GM19099 (cell line): Measurements from ENCODE around the gene PAFAH2.

Source experiments
- POLR2A ChIP-seq: IDR thresholded peaks from 3 replicates; pipeline ENCODE4 v1.6.1; 2011; ENCODE audit warnings: low read depth; ENCODE audit not compliant: insufficient read length; ENCODE audit errors: extremely low read depth

PAFAH2 gene

DNA sequence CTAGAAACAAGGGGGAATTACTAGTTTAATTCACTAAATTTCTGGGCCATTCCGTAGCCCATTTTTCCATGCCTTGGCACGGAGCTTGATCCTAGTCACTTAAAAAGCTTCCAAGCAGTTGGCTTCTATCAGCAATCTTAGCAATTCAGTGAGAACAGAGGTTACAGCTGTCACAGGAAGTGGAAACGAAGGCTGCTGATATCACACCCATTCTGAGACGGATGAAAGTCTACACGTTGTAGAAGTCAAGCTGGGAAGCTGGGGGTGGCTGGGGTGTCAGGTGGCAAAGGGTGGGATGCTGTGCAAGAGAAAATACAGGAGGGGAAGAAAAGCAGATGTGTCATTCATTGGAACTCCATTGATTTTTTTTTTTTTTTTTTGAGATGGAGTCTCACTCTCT is 79.9 kb downstream of the PAFAH2 start:
- no peak for TF ChIP-seq POLR2A

GRCh38 chr1:25916460-25916859 is 81.4 kb downstream of the PAFAH2 start:
- TF ChIP-seq POLR2A, result no peak

DNA sequence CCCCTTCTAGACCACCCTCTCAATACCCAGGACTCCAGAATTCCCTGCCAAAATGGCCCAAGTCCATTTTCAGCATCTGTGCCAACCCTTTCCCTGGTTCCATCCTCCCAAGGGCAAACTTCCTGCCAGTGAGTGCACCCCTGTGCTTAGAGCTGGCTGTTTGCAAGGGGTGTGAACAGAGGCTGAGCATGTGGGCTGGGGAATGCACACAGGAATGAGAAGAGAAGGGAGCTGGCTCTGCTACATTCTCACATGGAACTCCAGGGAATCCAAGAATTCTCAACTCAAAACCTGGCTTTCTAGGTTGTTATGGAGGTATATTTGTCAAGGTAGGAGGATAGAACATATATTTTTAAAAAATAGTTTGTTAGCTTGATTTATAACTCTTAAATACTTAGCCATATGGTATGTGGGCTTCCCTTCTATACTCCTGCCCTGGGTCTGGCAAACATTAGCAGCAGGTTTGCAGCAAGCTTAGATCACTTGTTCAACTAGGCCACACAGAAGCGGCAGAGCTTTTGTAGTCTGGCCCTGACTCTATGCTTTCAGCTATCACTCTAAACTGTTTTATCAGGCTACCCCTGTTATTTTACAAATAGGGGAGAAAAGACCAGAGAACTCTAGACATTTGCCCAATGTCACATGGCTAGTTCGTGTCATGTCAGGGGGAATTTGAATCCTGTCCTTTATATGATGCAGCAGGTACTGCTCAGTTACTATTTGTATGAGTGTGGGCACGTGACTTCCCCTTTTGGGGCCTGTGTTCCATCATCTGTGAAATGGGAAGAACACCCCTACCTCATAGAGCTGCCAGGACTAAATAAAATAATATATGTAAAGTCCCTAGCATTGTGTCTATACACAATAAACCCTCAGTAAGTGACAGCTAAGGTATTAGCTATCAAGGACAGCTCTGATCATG is 83.5 kb downstream of the PAFAH2 start:
- TF ChIP-seq POLR2A, result no peak

DNA sequence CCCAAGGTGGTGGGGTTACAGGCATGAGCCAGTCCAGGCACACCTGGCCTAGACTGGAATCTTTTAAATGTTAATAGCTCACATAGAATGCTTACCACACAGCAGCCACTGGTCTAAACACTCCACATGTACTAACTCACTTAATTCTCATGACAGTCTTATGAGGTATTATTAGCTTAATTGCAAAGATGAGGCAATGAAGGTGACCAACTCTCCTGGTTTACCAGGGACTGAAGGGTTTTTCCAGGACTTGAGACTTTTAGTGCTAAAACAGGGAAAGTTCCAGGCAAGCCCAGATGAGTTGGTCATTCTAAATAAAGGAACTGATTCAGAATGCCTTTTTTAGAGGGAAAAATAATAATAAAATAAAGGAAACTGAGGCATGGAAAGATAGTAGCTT is 84.7 kb downstream of the PAFAH2 start:
- TF ChIP-seq POLR2A, result no peak

DNA sequence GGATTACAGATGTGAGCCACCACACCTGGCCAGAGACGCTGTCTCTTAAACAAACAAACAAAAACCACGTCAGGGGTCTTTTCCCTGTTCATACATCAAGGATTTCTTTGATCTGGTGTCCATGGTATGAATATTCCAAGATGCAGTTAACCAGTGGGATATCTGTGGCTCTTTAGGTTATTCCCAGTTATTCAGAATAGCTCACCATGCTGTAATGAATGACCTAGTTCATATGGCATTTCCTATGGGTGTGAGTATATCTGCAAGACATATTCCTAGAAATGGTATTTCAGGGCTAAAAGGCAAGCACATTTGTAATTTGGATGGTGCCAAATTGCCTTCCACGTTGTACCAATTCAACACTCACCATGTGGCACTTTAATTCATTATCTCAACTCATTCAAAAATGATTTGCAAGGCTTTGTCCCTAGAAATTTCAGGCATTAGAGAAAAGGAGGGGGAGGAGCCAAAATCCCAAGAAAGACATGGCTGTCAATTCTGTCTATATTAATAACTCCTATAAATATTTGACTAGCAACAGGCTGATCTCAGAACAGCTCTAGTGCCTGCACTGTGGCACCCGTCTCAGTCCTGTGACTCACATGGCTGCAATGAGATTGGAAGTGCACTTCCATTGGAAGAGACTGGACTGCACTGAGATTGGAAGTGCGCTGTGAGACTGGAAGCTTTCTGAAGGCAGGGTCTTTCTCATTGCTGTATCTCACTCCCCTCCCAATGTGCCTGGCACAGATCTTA is 85.6 kb downstream of the PAFAH2 start:
- no peak for TF ChIP-seq POLR2A

DNA sequence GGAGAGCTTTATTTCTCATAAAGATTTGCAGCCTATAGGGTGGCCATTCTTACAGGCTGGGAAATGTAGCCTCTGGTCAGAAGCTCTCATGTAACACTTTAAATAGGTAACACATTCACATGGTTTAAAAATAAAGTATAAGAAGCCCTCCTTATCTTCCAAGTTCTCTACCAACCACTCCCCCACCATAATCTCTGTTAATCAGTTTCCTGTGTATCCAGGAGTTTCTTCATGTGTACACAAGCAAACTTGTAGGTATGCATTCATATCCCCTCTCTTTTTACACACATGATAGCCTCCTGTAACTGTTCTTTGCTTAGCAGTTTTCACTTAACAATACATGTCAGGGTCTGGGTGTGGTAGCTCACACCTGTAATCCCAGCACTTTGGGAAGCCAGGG is 86.7 kb downstream of the PAFAH2 start:
- TF ChIP-seq POLR2A, result no peak
